HepG2 (cell line): ENCODE results near the gene SPART. TPM values are rescaled to one million over a fixed set of nuclear protein-coding genes. Genes with fewer than 3 reads are reported as not detected.

Source experiments
- AKAP8 ChIP-seq: sonication (generic); formaldehyde crosslinking; IDR thresholded peaks from 2 replicates; pipeline ENCODE4 v1.5.1; 2020; ENCODE audit warnings: mild to moderate bottlenecking, missing genetic modification reagents
- ATF2 ChIP-seq: sonication (generic); formaldehyde crosslinking; IDR thresholded peaks from 2 replicates; pipeline ENCODE4 v1.4.0; 2020; ENCODE audit warnings: missing genetic modification reagents
- BORCS8-MEF2B ChIP-seq: sonication (generic); formaldehyde crosslinking; IDR thresholded peaks from 2 replicates; pipeline ENCODE4 v1.8.0; 2022; ENCODE audit warnings: mild to moderate bottlenecking, missing genetic modification reagents
- GLI4 ChIP-seq: sonication (generic); formaldehyde crosslinking; IDR thresholded peaks from 2 replicates; pipeline ENCODE4 v1.5.1; 2020; ENCODE audit warnings: missing genetic modification reagents, mild to moderate bottlenecking, moderate library complexity, borderline replicate concordance
- HNF1A ChIP-seq, 2 experiments: sonication (generic) in 1 of 2; formaldehyde crosslinking in 1 of 2; IDR thresholded peaks; 2 replicates each; pipeline versions ENCODE4 v1.4.0 to v1.6.1; 2016 to 2020; ENCODE audit warnings: borderline replicate concordance in 1 of 2, low read depth in 1 of 2, mild to moderate bottlenecking in 1 of 2, missing genetic modification reagents in 1 of 2
- LRRFIP1 ChIP-seq: sonication (generic); formaldehyde crosslinking; conservative IDR thresholded peaks from 2 replicates; pipeline ENCODE4 v1.4.0; 2020; ENCODE audit warnings: missing genetic modification reagents
- MAX ChIP-seq: IDR thresholded peaks from 2 replicates; pipeline ENCODE4 v1.6.1; 2012; ENCODE audit warnings: inconsistent platforms
- NCOA2 ChIP-seq: sonication (generic); formaldehyde crosslinking; IDR thresholded peaks from 2 replicates; pipeline ENCODE4 v1.8.0; 2022; ENCODE audit warnings: inconsistent platforms
- RAD21 ChIP-seq: fragments of 450-650 bp; formaldehyde crosslinking; IDR thresholded peaks from 2 replicates; pipeline ENCODE4 v1.5.0; 2020; ENCODE audit warnings: mild to moderate bottlenecking
- RXRB ChIP-seq: IDR thresholded peaks from 2 replicates; pipeline ENCODE4 v1.6.1; 2016; ENCODE audit warnings: borderline replicate concordance, missing genetic modification reagents, missing compliant biosample characterization
- SIN3B ChIP-seq: fragments of 150-350 bp; IDR thresholded peaks from 2 replicates; pipeline ENCODE4 v1.6.1; 2014; ENCODE audit warnings: low read length
- ZNF615 ChIP-seq: sonication (generic); formaldehyde crosslinking; IDR thresholded peaks from 2 replicates; pipeline ENCODE4 v1.5.0; 2020; ENCODE audit warnings: mild to moderate bottlenecking, missing genetic modification reagents, borderline replicate concordance
- polyA plus RNA-seq, 8 experiments: library from polyadenylated mRNA; depleted of rRNA in 3 of 8; stranded (reverse) in 7 of 8; unstranded in 1 of 8; fragments of >200 nt; fragmentation: Illumina TruSeq in 4 of 8; extraction: Trizol in 4 of 8; gene quantifications; 2 replicates each; pipeline versions ENCODE4 v1.2.1 to v1.2.3, GENCODE V29; 2011 to 2016; ENCODE audit warnings: low read depth in 4 of 8, missing spikeins in 1 of 8, mixed read lengths in 1 of 8; ENCODE audit not compliant: insufficient read depth in 1 of 8
- total RNA-seq, 5 experiments: library from RNA; depleted of rRNA; stranded (reverse); fragments of >200 nt; fragmentation: Illumina TruSeq; extraction: Trizol; gene quantifications; 2 replicates each; pipeline ENCODE4 v1.2.3, GENCODE V29; 2016; ENCODE audit warnings: low read depth in 1 of 5
- TF ChIP-seq, protein P1 (sequence below): sonication (generic); formaldehyde crosslinking; IDR thresholded peaks from 2 replicates; pipeline ENCODE4 v1.4.0; 2020; ENCODE audit warnings: missing genetic modification reagents
- TF ChIP-seq, protein P2 (sequence below): sonication (generic); formaldehyde crosslinking; IDR thresholded peaks from 2 replicates; pipeline ENCODE4 v1.5.0; 2020; ENCODE audit warnings: mild to moderate bottlenecking, missing genetic modification reagents, moderate library complexity

The SPART gene
- total and polyA plus RNA-seq, 2 of the 13 experiments (the other 11 are each of a cell fraction or from before 2014, with no cell fraction given) = 8.9 to 28.8 TPM

GRCh38 chr13:36346222-36347083 is at the start of gene SPART (continued):
- TF ChIP-seq AKAP8 = no peak
- no peak for TF ChIP-seq ZNF615 (CRISPR knock-in tag)
- TF ChIP-seq, protein P1, sequence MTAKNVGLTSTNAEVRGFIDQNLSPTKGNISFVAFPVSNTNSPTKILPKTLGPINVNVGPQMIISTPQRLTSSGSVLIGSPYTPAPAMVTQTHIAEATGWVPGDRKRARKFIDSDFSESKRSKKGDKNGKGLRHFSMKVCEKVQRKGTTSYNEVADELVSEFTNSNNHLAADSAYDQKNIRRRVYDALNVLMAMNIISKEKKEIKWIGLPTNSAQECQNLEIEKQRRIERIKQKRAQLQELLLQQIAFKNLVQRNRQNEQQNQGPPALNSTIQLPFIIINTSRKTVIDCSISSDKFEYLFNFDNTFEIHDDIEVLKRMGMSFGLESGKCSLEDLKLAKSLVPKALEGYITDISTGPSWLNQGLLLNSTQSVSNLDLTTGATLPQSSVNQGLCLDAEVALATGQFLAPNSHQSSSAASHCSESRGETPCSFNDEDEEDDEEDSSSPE (CRISPR knock-in tag) = peak; percentile 43; the same call in 1 of the 2 replicates
- no peak; the same call in 1 of the 2 replicates for TF ChIP-seq ATF2 (CRISPR knock-in tag)
- TF ChIP-seq NCOA2 = 0 out of 2 replicates have a peak, but pooled peaks have one; percentile 9
- 0 out of 2 replicates have a peak, but pooled peaks have one; percentile 56 for TF ChIP-seq BORCS8-MEF2B
- TF ChIP-seq HNF1A (IDR thresholded peaks at IDR 0.05; ENCODE audit: low read depth) = no peak
- TF ChIP-seq HNF1A (CRISPR knock-in tag; IDR thresholded peaks at IDR 0.05; ENCODE audit: borderline replicate concordance) = no peak; the same call in 1 of the 2 replicates
- TF ChIP-seq, protein P2, sequence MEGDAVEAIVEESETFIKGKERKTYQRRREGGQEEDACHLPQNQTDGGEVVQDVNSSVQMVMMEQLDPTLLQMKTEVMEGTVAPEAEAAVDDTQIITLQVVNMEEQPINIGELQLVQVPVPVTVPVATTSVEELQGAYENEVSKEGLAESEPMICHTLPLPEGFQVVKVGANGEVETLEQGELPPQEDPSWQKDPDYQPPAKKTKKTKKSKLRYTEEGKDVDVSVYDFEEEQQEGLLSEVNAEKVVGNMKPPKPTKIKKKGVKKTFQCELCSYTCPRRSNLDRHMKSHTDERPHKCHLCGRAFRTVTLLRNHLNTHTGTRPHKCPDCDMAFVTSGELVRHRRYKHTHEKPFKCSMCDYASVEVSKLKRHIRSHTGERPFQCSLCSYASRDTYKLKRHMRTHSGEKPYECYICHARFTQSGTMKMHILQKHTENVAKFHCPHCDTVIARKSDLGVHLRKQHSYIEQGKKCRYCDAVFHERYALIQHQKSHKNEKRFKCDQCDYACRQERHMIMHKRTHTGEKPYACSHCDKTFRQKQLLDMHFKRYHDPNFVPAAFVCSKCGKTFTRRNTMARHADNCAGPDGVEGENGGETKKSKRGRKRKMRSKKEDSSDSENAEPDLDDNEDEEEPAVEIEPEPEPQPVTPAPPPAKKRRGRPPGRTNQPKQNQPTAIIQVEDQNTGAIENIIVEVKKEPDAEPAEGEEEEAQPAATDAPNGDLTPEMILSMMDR (CRISPR knock-in tag) = peak; percentile 95
- TF ChIP-seq MAX = peak; percentile 27; the same call in 1 of the 2 replicates
- peak; percentile 32; the same call in 1 of the 2 replicates for TF ChIP-seq GLI4 (CRISPR knock-in tag)
- no peak for TF ChIP-seq LRRFIP1 (CRISPR knock-in tag)
- TF ChIP-seq RXRB (CRISPR knock-in tag) = 0 out of 2 replicates have a peak, but pooled peaks have one; percentile 8
- peak; percentile 65; the same call in 1 of the 2 replicates for TF ChIP-seq RAD21 (CRISPR knock-in tag)
- no peak for TF ChIP-seq SIN3B
